IPS DF 4.7 (cell line): ENCODE results near the gene MYLK.

Experiments used
- DNase-seq: peaks from one replicate; pipeline ENCODE4 v3.0.0-alpha.2; 2013; ENCODE audit warnings: low spot score; ENCODE audit errors: extremely low read depth

MYLK gene

GRCh38 chr3:123778525-123778924 lies 105.6 kb downstream of the MYLK start:
- DNase-seq, result no peak

DNA sequence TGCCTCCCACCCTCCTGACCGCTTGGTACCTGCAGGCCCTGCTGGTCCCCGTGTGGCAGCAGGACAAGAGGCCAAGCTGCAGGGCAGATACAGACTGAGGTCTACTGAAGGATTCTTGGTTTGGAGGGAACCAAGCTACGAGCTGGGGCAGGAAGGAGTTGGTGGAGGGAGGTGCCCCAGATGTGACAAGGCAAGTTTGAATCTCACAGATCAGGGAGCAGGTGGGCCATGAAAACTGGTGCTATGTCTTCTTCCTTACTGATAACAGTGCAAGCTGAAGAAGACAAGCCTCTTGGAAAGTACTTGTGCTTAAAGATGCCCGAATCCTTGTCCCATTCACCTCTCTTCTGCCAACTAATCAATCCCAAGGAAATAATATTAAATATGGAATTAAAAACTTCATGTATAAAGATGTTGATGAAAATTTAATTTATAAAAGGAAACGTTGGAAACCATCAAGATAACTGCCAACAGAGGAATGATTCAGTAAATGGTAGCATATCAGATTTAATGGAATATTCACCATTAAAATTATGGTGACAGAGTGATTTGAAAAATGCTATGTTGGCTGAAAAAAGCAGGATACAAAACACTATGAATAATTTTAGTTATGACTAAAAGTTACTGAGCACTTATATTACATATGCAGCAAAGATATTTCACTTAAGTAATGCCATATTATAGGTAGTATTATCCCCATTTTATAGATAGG lies 107.9 kb downstream of the MYLK start:
- no peak for DNase-seq

- DNase-seq, result no peak
Measured at GRCh38 chr3:123774474-123774873, 109.7 kb downstream of the MYLK start.

DNA sequence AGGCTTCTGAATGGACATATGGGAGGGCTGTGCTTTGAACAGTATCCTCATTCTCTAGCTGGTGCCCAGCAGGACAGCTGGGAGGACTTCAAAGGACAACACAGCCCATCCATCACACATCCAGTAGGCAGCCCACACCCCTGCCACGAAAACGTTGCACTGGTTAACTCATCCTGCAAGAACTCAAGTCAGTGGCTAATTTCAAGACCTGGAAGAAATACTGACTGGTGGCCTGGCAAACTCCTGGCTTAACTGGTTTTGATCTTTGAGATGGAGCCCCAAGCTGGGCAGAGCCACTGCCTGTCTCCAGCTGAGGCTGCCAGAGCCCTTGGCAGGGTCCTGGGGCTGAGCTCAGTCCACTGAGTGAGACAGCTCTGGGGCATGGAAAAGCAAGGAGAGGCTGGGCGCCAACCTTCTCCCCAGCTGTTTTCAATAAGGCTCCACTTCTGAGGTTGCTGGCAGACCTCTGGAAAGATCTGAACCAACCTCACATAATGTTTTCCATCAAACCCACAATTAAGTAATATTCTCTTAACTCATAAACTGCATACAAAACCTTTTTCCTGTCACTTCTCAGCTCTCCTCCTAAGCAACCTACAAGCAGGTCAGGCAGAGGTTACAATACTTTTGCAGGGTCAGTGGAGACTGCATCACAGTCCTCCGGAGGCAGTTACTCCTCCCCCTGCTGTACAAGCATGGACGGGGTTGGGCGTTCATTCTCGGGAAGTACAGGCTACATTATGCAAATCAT lies 110.3 kb downstream of the MYLK start:
- DNase-seq, result no peak

DNA sequence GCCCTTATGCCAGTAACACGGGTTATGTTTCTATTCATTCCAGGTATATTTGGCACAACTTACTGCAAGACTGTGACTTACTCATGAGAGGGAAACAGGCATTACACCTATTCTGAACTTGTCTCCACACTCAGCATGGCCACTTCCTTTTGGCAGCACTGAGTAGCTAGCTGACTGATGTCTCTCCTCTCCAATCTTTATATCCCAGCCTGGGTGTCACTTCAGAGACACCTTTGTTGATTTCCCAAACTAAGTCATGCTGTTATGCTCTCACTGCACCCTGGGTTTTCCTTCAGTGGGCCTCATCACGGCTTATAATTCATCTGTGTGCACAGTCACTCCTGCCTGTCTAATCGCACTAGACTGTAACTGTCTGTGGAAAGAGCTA lies 114.8 kb downstream of the MYLK start:
- DNase-seq, result no peak

DNA sequence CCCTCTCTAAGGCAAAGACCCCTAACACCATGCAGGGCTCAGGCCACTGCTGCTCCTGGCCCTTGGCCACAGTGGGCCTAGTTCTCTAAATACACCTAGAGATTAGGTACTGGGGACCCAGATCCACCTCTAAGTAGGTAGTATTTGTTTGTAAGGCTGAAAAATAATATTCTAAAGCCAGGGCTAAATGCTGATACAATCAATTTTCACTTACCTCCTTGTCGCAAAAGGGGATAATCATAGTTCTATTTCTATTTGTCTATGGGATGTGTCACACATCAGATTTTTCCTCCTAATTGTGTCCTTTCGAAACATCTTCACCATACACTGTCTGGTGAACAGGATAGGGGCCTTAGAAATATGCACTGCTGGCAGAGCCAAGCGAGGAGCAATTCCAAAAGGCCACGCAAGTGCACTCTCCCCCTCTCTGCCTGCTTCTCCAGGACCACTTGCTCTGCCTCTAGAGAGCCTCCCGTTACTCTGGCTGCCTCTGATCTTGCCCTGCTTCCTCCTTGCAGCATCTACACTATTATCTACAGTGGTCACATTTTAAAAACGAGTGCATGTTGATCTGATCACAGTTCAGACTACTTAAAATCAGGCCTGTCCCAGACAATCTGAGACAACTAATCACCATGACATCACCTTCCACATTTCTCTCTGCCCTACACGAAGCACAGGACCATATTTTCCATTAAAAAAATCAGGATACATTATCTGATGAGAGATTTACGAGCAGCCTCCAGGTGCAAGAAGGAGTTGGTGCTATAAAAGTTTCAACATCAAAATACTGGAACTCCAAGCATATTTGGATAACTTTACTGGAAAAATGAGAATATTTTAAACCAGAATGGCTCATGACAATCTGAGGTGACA lies 115.4 kb downstream of the MYLK start:
- no peak for DNase-seq

DNA sequence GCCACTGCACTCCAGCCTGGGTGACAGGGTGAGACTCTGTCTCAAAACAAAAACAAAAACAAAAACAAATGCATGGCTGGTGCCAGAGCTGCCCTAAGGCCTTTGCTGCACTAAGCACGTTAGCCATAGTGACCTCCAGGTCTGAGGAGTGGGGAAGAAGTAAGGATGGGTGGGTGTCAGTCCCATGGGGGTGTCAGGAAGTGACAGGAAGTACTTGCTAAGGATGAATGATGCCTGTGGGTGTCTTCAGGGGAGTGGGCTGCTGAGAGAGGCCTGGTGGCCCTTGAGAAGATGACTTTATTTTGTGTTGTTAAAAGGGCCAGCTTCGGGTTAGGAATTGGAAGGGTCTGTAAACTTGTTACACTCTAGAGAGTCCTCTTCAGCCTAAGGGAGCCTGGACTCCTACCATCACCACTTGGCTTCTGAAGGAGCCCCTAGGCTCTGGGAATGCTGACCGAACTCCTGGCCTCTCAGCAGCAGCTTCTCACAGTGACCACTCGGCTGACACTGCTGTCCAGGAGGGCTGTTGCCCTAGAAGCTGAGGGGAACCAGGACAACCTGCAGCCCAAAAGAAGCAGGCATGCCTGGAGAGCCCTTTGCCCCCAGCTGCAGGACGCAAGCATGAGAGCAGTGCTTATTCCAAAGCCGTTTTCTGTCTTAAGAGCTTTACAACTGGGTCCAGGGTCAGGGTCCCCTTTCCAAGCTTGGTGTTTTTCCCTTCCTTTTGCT lies 116.4 kb downstream of the MYLK start:
- DNase-seq, result no peak

GRCh38 chr3:123767009-123767372 lies 117.1 kb downstream of the MYLK start:
- no peak for DNase-seq

DNA sequence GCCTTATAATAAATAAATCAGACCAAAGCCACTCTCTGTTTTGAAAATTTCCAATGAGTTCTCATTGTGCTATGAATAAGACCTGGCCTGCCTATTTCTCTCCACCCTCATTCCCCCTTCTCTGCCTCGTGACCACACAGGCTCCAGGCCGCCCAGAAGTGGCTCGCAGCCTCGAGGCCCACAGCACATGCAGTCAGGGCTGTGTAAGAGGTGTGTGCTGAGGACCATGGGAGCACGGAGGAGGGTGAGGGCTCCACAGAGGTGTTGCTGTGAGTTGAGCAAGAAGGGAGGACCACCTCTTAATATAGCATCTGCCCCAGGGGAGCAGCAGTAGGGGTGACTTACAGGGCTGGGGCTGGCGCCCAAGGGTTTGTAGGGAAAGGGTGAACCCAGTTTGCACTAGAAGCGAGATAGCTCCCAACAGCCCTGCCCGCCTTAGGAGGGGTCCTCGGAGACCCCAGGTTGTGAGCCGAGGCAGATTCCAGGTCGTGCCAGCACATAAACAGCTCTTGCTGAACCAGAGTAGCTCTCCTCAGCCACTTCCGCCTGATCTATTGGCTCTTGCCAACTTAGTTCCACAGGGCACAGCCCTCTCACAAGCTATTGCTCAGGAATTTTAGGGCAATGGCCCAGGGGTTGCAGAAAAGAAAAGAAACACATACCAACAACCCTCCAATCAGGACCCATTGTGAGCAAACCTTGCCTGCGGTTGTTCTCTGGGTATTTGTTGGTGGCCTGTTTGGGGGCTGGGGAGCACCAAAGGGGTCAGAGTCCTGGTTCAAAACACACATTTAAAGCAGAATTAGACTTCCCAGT lies 117.7 kb downstream of the MYLK start:
- no peak for DNase-seq

DNA sequence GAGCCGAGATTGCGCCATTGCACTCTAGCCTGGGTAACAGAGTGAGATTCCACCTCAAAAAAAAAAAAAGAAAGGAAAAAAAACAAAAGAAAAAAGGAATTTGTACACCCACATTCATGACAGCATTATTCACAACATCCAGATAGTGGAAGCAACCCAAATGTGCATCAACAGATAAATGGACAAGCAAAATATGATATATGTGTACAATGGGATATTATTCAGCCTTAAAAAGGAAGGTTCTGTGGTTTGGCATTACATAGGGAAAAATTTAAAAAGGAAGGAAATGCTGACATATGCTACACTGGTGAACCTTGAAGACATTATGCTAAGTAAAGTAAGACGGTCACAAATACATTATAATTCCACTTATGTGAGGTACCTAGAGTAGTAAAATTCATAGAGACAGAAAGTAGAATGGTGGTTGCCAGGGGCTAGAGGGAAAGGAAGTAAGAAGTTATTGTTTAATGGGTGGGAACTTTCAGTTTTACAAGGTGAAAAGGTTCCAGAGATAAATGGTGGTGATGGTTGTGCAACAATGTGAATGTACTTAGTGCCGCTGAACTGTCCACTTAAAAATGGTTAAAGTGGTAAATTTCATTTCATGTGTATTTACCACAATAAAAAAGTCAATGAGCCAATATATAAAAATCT lies 118.5 kb downstream of the MYLK start:
- DNase-seq, result no peak

GRCh38 chr3:123764647-123765046 lies 119.5 kb downstream of the MYLK start:
- no peak for DNase-seq

GRCh38 chr3:123762805-123763204 lies 121.3 kb downstream of the MYLK start:
- no peak for DNase-seq

GRCh38 chr3:123760817-123761216 lies 123.3 kb downstream of the MYLK start:
- DNase-seq, result no peak

DNA sequence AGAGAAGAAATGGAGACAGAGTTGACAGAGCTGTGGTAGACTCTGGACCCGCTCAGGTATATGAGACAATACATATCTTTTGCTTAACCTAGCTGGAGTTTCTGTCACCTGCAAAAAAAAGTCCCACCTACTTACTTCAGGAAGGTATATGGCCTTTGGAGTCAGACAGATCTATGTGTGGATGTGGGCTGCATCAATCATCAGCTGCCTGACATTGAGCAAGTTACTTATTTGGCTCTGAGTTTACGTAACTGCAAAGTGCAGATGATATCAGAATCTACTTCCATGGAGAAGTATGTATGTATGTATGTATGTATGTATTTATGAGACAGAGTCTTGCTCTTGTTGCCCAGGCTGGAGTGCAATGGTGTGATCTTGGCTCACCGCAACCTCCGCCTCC lies 124.3 kb downstream of the MYLK start:
- no peak for DNase-seq

DNA sequence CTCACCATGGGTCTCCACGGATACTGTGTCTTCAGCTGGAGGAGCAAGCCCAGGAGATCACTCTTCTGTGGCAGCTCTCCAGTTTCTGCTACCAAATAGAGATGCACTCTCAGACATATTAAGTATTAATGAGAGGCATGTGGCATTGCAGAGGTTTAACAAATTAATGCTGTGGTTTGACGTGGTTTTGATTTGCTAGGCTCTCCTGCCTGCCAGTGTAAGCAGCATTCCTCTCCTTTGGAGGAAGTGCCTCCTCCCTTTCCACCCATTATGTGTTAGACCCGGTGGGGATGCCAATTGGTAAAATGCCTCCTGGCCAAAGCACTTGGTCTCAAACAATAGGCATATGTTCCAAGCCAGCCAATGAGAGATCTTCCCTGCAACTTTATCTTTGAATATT lies 124.8 kb downstream of the MYLK start:
- no peak for DNase-seq

DNA sequence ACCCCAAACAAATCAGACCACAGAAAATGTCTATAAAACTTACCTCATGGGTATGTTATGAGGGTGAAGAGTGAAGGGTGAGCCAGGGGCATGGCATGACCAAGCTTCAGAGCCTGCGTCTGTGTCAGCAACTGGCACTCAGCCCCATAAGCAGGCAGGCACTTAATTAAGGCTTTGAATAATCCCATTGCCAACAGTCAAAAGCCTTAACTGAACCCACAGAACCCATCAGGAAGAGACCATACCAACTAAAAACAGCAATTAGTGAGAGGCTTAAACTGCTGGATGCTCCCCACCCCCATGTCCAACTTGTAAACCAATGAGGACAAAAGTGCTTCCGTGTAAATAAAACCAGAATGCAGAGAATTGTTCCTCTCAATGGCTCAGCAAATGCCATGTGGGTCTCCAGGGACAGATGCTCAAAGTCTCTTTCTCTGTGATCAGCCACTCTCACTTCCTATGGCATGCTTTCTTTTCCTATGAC lies 126.0 kb downstream of the MYLK start:
- DNase-seq, result no peak

DNA sequence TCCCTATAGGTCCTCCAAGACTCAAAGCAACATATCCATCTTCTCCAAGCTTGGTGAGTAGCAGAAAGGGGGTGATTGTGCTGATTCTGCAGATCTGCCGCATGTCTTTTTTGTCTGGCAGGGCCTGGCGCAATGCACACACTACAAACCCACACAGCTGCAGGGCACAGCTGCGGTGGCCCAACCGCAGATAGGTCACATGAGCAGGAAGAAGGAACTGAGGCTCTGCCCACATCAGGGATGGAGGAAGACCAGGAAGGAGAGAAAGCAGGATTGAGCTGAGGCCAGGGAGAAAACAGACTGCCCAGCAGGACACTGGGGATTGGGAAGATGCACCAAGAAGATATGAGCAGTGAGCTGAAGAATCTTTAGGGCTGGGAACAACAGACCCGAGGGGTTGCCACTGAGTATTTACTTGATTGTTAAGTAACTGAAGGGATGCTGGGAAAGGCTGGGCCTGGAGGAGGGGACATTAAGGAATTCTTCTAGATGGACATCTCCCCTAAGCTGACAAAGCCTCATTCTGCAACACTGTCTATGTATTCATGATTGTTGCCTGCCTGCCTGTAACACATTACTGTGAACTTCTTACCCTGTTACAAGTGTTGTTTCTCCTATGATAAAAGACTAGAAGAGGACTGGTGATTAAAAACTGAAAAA lies 126.7 kb downstream of the MYLK start:
- no peak for DNase-seq

- DNase-seq, result no peak
Measured at GRCh38 chr3:123755501-123755900, 128.6 kb downstream of the MYLK start.

- no peak for DNase-seq
Measured at GRCh38 chr3:123755085-123755484, 129.0 kb downstream of the MYLK start.
